Fibroblast of mammary gland (primary cell): ENCODE measurements around the gene ASPHD1.
A peak's percentile ranks its signal among the peaks of the same experiment; 100 is the strongest.

Source experiments
- DNase-seq: peaks from one replicate; pipeline ENCODE4 v3.0.0-alpha.2; 2010; ENCODE audit warnings: low read depth
- H3K4me3 ChIP-seq: 2 replicates; pipeline ENCODE4 v1.5.1; 2011; ENCODE audit warnings: low read depth, mild to moderate bottlenecking, low read length, moderate library complexity; ENCODE audit not compliant: control insufficient read depth
- TF ChIP-seq, protein P1 (sequence below): conservative IDR thresholded peaks from 2 replicates; pipeline ENCODE4 v1.5.1; 2011; ENCODE audit warnings: low read depth, low read length, inconsistent platforms; ENCODE audit not compliant: control insufficient read depth, insufficient read depth

Gene ASPHD1

DNA sequence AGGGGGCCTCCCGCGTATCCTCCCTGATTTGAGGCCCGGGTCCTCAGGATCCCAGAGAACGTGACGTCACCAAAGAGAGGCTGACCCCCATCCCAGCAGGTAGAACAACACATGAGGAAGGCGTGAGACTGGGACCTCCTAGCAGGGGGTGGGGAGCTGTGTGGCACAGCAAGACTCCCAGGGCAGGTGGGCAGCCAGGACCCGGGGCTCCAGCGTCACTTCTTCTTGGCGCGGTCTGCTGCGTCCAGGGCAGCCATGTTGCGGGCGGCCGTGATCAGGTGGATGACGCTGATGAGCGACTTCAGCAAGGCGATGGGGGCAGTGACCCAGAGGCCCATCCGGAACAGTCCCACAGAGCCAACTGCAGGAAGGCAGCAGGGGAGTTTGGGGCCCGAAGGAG, 41.3 kb upstream of the ASPHD1 start:
- no peak for DNase-seq
- TF ChIP-seq, protein P1, sequence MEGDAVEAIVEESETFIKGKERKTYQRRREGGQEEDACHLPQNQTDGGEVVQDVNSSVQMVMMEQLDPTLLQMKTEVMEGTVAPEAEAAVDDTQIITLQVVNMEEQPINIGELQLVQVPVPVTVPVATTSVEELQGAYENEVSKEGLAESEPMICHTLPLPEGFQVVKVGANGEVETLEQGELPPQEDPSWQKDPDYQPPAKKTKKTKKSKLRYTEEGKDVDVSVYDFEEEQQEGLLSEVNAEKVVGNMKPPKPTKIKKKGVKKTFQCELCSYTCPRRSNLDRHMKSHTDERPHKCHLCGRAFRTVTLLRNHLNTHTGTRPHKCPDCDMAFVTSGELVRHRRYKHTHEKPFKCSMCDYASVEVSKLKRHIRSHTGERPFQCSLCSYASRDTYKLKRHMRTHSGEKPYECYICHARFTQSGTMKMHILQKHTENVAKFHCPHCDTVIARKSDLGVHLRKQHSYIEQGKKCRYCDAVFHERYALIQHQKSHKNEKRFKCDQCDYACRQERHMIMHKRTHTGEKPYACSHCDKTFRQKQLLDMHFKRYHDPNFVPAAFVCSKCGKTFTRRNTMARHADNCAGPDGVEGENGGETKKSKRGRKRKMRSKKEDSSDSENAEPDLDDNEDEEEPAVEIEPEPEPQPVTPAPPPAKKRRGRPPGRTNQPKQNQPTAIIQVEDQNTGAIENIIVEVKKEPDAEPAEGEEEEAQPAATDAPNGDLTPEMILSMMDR, result no peak
- H3K4me3 ChIP-seq, result no peak overlapping the region

DNA sequence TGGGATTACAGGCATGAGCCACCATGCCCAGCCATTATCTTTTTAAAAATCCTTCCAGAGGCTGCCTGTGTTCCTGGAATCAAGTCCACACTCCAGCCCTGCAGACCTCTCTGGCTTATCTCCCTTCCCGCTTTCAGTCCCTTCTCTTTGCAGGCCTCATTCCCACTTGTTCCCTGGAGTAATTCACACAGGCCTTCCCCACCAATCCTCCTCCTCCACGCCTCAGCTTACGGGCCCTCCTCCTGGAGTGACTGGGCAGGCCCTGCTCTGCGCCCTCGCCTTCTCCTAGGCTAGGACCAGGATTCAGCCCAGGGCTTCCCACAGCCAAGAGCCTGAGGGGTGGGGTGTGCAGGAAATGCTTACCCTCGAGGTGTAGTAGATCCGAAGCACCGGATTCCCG, 40.1 kb upstream of the ASPHD1 start:
- H3K4me3 ChIP-seq, result no peak overlapping the region
- DNase-seq, result no peak
- TF ChIP-seq, protein P1, result no peak

DNA sequence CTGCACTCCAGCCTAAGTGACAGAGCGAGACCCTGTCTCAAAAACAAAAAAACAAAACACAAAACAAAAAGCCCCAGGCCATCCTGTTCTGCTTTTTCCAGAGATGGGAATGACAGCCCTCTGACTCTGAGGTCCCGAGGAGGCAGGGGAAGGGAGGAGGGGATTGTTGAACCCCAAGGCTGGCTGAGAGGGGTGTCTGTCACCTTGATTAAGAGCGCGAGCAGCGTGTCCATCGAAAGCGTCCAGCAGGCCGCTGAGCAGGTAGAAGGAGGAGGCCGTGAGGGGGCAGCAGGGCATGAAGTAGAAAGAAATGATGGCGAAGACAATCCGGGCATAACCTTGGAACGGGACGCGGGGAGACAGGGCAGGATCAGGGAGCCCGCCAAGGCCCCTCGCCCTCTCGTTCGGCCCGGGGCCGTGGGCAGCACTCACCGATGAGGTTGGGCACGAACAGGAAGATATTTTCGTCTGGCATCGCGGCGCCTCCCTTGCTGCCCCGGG, 37.9 kb upstream of the ASPHD1 start:
- TF ChIP-seq, protein P1, result peak; percentile 16
- no peak for DNase-seq

DNA sequence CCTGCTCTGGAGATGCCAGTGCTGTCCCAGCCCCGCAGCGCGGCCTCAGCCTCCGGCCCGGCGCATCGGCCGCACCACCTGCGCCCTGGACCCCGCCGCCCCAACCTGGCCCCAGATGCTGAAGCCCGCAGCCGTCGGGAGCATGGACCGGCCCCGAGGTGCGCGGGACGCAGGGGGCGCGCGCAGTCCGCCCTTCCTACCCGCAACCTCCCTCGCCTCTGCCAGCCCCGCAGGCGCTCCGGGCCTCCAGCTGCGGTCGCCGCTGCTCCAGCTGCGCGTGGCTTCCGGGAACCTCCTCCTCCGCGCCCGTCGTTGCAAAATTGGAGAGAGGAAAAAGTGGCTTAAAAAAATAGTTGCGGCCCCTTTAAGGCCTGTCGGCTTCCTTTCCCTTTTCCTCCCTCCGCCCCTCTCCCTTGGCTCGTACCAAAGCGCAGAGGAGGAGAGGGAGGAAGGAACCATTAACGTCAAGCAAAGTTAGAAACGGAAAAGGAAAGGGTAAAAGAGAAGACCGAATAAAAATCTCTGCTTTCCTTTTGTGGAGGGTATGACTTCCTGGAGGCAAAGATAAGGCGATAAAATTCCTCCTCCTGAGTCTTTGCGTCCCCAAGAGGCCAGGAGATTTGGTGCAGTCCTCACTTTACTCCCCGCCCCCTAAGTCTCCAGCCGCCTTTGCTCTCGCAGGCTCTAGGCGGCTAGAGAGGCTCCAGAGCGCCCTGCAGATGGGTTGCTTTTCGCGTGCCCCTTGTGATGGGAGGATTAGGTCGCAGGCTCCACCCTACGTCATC, 37.2 kb upstream of the ASPHD1 start, which contains the start of gene CDIPT:
Gene CDIPT, minus strand, starts transcription at position 343 of the 785 bp plus-strand sequence. CDS start 369 bp downstream, outside the sequence.
- peak within 1 kb of the TSS; percentile 80 for H3K4me3 ChIP-seq
- peak; percentile 97 for DNase-seq
- TF ChIP-seq, protein P1, result peak; percentile 59

More for the DNA sequence above, 37.9 kb upstream of the ASPHD1 start:
- peak overlapping the region; percentile 80 for H3K4me3 ChIP-seq

DNA sequence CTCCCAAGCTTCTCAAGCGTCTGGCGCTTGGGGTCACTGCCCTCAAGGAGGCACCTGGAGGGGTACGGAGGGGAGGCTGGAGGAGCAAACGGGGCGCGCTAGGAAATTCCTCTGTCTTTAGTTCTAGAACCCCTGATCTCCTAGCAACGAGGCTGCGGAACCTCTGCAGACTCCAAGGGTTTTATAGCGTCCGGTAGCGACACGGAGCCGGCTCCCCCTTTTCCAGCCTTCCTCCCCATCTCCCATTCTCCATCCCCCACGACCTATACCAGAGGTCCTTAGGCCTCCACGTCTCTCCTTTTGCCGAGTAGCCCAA, 36.7 kb upstream of the ASPHD1 start:
- TF ChIP-seq, protein P1, result no peak
- H3K4me3 ChIP-seq, result peak overlapping the region; percentile 36

DNA sequence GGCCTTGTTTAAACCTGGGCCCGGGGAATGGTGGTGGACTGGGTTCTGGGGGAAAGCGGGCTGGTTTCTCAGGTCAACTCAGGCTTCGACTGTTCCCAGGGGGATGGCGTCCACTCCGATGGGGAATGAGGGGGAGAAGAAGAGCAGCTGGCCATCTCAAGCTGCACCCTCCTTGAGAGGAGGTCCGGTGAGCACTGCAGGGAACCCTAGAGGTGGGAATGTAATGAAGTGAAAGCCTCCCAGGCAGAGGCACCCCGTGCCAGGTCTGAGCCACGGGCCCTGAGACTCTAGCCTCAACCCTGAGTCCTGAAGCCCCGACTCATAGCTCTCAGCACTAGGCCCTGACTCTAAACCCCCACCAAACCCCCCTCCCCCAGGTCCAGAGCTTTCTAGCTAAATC, 36.1 kb upstream of the ASPHD1 start:
- TF ChIP-seq, protein P1, result no peak
- no peak for DNase-seq
- H3K4me3 ChIP-seq, result no peak overlapping the region

More for the DNA sequence above, 36.7 kb upstream of the ASPHD1 start:
- no peak for DNase-seq
